GM12892 (cell line): ENCODE measurements around the gene SBSN.

Experiments
- POLR2A ChIP-seq: IDR thresholded peaks from 2 replicates; pipeline ENCODE4 v1.6.1; 2011; ENCODE audit warnings: low read depth, low read length, control low read depth
- POLR2AphosphoS5 ChIP-seq: IDR thresholded peaks from 2 replicates; pipeline ENCODE4 v1.6.1; 2011; ENCODE audit warnings: low read depth, low read length, control low read depth

DNA sequence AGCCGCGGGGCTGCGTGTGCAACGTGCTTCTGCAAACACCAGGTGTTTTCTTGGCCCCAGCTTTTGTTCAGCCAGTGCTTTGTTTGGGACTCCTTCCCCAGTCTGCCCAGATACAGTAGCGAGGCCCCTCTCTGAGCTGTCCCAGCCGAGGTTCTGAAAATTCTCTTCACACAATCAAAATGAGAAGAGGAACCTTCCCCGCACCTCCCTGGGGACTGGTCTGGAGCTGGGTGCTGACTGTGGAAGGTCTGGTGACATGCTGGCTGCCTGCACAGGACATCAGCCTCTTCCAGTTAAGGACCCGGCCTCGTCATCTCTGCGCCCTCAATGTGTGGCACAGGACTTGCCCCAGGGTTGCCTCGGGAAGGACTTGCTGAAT is 31.2 kb upstream of the SBSN start:
- no peak for TF ChIP-seq POLR2A
- TF ChIP-seq POLR2AphosphoS5 = no peak
